GM21360 (cell line): Measurements from ENCODE around the gene IGFBP7.

Experiments
- ATAC-seq: cut with Tn5 transposase; IDR thresholded peaks from one replicate; pipeline ENCODE4 v1.9.1; 2021; ENCODE audit warnings: mild to moderate bottlenecking, moderate library complexity; ENCODE audit not compliant: unreplicated experiment

Gene IGFBP7

DNA sequence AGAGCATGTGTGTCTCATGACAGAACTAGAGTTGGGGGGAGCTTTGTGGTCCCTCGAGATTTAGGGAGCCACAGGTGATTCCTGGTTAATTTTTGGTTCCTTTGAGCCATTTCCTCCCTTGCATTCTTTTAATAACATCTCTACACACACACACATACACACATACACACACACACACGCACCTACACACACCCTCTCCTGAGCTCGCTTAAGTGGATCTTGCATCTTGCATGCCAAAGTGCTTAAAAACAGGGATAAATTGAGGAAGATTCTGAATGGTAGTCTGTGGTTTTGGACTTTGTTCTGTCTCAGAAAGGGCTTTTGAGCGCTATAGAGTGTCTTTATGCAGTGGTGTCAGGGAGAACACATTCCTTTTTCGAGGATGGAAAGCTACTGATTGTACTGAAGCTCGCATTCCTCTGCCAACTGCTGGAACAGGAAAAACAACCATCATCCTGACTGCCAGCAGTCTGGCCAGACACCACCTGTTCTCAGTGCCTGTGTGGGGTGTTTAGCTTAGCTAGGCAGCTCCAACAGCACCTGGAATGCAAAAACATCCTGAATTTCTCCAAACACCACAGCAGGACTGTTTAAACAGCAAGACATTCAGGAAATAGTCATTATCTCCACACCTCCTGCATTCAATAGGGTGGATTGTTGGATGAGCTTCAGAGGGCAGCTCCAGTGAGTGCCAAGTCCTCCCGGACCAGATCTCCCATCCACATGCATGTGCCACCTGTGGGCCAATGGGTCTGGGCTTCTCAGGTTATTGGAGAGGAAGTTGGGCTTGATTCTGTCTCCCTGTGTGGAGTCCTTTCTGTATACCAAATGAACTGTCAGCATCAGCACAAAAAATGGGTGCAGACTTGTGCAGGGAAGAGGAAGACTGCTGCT is 21.9 kb upstream of the IGFBP7 start:
- no peak for ATAC-seq

DNA sequence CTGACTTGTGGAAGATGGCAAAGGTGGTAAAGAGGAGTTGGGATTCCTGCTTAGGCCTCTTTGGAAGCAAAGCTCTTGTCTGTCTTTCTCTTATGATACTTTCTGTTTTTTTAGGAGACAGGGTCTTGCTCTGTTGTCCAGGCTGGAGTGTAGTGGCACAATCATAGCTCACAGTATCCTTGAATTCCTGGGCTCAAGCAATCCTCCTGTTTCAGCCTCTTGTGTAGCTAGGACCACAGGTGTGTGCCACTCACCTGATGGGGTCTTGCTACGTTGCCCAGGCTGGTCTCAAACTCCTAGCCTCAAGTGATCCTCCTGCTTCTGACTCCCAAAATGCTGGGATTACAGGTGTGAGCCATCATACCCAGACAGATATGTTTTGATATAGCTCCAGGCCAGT is 19.3 kb upstream of the IGFBP7 start:
- ATAC-seq = no peak

DNA sequence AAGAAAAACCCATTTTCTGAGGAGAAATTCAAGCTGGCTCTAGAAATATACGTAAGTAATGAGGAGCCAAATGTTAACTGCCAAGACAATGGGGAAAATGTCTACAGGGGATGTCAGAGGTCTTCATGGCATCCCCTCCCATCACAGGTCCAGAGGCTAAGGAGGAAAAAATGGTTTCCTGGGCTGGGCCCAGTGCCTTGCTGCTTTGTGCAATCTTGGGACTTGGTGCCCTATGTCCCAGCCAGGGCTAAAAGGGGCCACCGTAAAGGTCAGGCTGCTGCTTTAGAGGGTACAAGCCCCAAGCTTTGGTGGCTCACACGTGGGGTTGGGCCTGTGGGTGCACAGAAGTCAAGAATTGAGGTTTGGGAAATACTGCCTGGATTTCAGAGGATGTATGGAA is 17.2 kb upstream of the IGFBP7 start:
- no peak for ATAC-seq

DNA sequence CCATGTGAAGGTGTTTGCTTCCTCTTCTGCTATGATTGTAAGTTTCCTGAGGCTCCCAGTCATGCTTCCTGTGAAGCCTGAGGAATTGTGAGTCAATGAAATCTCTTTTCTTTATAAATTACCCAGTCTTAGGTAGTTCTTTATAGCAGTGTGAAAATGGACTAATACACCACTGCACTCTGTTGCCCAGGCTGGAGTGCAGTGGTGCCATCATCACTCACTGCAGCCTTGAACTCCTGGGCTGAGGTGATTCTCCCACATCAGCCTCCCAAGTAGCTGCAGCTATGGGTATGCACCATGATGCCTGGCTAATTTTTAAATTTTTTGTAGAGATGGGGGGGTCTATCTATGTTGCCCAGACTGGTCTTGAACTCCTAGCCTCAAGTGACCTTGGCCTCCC is 15.8 kb upstream of the IGFBP7 start:
- ATAC-seq = no peak

DNA sequence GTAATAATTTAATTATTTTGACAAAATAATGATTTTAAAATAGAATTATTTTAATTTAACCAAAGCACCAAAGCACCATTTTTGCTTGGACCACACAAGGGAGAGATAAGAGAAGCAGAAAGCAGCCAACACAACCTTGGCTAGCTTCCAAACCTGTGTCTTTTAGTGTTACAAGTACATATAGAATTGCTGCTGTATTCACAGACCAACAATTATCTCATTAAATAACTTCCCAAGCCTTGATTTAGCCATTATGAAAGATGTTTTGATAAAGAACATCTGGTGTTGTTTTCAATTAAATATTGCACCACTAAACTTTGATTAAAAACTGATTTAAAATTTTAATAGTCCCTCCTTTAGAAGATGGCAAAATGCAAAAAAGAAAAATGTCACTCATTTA is 14.0 kb upstream of the IGFBP7 start:
- no peak for ATAC-seq

DNA sequence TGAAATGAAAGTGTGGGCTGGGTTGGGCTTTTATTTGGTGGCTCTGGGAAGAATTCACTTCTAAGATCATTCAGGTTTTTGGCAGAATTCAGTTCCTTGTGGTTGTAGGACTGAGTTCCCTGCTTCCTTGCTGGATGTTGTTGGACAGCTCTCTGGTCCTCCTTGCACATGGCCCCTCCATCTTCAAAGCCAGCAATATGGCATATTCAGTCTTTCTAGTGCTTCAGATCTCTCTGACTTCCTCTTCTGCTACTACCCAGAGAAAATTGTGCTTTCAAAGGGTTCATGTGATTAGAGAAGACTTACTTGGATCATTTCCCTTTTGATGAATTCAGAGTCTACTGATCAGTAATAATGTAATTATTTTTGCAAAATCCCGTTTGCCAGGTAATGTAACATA is 12.8 kb upstream of the IGFBP7 start:
- ATAC-seq = no peak

DNA sequence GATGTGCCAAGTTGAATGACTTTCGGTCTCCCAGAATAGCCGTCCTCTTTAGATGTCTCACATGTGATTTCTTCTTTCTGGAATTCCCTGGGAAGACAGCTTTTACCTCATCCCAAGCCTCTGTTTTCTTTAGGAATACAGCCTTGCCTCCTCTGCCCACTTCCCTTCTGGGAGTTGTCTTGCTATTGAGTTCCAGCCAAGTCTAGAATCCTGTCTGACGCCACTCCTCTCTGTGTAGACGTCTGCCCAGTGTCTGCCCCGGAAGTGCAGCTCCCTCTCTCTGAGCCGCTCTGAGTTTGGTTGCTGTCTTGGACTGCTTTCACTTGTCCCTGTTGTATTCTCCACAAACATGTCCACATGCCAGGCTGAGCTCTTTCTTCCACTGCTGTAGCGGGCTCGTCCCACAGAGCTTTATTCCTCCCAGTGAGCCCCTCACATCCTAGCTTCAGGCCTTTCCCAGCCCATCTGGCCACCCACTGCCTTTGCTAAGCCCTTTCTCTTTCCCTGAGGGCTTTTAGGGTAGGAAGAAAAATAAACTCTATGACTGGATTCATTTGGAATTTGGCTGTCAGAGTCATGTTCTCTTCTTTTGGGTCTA is 9.0 kb upstream of the IGFBP7 start:
- ATAC-seq = no peak

DNA sequence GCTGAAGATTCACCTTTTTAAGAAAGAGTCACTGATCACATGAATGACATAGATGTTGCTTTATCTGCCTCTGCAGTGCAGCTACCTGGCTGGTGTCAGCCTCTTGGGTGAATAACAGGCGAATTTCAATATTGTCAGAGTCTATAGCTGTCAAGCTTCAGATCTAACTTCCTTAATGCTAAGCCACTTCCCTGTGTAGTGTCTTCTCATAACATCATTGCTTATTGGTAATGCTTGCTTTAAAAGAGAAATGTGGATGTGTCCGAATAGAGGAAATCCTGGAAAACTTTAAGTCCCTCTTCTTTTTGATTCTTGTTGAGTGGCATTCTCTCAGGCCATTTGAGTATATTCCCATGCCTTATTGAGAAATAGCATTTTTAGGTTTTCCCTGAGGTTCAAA is 7.3 kb upstream of the IGFBP7 start:
- no peak for ATAC-seq

DNA sequence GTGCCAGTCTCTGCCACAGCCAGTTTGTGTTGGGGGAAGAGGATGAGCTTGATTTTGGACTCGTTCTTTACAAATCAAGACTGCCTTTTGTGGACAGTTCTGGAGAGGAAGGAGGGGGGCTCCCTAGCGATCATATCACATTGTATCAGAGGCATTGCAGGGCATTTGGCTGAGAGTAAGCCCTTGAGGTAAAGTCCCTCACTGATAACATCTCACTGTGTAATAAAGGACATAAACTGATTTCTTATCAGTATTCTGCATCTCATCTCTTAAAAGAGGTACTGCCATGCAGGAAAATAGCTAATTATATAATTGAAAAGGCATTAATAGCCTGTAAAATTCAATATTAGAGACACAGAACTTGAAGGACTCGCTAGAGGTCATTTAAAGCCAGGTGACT is 6.1 kb upstream of the IGFBP7 start:
- ATAC-seq = no peak

DNA sequence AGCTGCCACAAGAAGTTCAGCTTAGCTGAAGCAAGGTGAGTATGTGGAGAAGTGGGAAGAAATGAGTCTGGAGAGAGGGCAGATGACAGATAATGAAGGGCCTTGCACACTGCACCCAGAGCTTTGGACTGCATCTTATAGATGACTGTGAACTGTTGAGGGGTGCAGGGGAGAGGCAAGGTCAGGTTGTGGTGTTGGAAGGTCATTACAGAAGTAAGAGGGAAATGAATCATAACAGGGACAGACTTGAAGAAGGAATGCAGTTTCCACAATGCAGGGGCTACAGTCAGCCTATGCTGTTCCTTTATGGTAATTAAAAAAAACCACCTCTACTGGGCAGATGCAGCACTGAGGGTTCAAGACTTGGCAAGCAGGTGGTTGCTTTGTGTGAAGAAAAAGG is 4.8 kb upstream of the IGFBP7 start:
- no peak for ATAC-seq

DNA sequence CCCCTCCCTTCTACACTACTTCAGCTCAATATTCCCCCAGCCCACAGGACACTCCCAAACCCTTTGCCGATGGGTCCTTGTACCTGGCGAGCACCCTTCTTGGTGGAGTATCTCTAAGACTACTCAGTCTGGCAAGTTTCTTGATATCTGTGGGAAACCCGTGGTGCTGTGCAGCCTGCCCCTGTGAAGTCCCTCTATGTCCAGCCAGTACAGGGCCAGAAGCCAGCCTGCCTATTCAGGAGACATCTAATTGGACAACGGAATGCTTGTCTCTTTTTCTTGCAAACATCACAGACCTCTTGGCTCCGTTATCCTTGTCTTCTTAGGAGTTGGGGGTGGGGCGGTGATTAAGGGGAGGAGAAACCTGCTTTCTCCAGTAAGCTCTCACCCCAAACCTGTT is 3.7 kb upstream of the IGFBP7 start:
- no peak for ATAC-seq

DNA sequence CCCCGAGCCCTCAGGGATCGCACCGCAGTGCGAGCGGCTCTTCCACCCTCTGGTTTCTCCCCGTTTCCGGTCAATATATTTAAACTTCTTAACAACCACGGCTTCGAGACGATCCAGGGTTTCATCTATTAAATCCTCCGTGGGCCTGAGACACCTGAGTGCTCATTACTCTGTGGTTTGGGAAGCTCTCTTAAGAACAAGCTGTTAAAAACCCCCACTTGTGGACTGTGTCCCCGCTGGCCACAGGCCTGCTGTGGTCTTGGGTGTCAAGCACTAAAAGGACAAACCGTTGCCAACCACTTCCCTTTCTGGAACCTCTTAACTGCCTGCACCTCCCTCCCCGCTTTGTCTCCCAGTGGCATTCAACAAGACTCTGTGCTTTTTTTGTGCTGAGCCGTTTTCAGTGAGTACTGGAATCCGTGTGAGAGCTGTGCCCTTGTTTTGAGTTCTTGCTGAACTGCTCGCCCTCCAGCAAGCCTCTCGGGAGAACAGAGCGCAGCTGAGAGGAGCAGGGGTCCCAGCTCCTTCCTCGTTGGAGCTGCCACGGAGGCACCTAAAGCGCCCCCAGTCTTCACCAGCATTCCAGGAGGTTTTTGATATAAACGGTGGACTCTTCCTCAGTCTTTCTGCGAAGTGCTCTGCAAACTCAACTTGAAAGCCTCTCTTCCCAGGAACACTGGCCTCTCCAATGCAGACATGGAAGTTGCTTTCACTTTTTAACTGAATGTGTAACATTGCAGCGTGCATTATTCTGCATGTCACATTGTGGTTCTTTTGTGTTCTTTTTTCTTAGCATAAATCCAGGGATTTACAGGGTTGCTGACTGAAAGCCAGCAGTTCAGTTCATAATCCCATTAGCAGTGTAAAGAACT is 691 bp upstream of the IGFBP7 start:
- no peak for ATAC-seq

DNA sequence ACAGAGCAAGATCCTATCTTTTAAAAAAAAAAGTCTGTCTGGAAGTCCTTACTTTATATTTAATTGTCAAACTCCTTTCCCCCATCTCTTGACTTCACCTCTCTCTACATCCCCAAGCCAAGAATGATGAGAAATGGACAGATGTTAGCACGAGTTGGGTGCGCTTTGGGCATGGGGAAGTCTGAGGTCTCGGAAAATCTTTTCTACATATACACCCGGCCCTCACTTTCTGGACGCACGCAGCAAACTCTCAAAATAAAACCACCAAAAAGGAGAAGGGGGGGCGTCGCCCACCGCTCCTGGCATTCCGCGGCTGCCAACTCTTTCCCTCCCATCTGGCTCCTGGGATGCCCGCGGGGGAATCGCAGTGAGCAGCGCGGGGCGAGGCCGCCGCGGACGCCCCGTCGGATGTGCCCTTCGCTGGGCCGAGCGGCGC is 756 bp downstream of the IGFBP7 start:
- no peak for ATAC-seq

DNA sequence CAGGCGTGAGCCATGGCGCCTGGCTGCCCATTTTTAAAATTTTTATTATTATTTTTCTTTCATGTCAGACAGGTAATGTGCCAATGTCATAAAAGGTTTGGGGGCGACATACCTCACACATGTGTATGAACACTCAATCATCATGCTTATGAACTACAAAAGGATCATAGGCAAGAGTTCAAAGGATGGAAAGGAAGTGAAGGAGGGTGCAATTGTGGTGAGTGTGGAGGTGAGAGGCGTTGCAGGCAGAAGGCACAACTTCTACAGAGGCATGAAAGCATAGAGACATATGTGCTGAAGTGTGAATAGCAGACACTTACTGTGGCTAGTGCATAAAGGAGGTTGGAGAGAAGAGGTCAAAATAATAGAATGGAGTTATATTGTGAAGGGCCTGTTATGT is 4.0 kb downstream of the IGFBP7 start:
- ATAC-seq = no peak

DNA sequence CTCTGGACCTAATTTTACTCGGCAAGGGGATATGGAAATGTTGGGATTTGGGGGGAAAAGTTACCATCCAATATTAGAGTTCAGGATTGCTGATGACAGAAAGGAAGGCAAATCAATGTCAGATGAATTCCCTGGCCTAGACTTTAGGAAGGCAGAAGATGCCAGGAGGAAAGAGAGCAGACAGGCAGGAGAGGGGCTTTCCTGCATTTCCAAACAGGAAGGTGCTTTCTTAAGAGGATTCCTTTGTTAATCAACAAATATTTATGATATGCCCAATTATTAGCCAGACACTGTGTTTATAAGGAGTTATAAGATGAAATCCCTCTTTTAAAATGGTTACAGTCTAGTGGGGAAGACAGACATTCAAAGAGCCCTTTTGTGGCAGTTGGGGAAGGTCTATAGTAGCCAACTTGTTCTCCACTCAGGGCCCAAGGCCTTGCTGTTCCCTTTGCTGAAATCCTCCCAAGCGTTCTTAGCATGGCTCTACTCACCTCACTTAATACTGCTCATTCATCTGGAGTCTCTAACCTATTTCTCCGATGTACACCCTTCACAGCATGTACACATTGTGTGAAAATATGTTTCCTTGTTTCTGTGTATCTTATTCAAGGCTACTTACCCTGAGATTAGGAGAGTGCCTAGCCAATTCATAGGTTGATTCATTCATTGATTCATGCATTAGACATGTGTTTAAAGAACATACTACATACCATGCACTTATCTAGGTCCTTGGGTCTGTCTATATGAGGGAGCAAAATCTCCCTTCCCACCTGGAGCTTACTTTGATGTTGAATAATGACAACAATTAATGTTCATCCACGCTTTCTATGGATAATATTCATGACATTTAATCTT is 5.3 kb downstream of the IGFBP7 start:
- no peak for ATAC-seq

DNA sequence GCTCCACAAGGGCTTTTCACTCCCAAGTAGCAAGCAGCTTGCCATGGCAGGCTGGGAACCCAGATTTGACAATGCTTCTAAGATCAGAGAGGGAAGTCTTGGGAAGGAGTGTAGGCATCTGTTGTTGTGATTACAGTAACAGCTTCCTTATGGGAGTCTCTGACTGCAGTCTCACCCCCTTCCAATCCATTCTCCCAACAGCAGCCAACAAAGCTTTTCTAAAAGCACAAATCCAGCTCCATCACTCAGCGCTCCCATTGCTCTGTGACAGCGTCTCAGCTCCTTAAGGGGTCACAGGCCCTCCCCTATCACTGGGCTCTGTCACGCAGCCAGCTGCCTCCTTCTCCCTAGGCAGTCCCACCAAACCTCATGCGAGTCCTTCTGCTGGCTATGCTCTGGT is 7.1 kb downstream of the IGFBP7 start:
- ATAC-seq = no peak

DNA sequence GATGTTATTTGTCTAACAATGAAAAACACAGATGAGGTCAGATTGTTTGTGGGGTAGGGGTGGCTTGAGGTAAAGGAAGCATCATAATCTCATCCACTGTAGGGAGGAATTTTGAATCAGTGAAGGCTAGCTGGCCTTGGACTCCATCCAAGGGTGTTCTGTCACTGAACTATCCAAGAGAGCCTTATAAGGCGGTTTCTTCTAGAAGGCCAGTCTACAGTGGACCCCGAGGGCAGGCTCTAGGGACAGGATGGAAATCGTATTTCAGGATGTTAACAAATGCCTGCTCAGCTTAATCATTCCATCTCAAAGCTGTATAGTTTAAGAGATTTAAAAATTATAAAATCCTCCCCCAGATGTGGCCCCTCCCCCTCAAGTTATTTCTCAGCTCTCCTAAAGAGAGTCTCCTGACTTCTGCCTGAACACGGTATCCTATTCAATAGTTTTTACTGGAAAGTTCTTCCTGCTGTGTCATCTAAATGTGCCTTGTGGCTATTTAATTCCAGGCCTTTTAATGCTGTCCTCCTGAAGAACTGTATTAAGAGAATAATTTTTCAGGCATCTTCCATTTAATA is 8.0 kb downstream of the IGFBP7 start:
- ATAC-seq = no peak

DNA sequence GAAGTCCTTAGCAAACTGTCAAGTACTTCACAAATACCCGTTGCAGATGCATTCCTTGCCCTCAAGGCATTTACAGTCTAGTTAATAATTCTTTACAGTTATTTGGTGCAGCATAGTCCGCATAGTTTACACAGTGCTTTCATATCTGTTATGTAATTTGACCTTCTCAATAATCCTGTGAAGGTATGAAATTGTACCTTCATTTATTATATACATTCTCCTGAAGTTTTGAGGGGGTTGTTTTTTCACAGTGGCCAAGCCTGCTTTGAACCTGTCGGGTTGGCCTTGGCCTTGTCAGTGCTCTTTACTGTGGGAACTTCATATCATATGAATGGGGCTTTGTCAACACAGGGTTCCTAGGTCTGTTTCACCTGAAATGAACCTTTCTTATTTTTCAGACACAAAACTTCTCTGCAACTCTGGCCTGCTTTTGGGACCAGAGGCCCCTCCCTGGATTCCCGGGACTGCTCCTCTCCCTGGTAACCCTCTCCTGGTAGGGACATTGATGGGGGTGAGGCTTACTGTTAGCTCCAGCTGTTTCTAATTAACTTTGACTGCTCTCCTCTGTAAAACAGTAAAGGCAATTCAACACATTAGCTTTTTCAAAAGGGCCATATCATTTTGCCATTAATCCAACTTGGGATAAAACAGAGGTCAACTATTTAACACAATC is 9.1 kb downstream of the IGFBP7 start:
- ATAC-seq = no peak

DNA sequence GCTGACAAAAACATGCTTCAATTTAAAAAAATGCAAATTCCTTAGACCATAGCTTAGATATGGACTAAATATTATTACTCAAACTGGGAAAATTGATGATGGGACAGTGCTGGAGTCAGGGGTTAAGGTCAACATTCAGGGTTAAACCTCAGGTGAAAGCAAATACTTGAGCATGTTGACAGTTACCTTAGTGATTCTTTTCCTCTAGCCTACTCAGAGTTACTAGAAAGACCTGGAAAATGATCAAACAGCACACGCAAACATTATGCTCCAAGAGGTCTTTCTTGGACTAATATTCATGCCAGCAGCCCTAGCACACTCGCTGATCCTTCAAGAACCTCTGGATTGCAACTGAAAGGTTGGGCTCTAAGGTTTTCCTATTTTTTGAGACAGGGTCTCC is 10.8 kb downstream of the IGFBP7 start:
- ATAC-seq = no peak

DNA sequence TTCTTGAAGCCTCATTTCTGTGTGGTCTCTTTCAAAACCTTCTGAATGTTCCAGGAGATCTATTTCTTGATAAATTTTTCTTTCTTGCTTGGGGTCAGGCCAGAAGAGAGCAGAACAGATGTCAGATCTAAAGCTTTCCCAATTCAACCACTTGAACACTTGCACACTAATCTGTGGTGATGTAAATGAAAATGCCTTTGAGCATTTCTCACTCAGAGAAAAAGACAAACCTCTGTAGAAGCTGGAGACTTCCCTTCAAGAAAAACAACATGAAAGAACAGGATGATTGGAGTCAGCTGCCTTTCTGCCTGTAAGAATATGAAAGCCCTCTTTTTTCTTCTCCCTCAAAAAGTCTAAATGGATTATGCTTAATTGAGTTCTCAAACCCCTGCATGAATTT is 11.2 kb downstream of the IGFBP7 start:
- no peak for ATAC-seq
